Transverse colon (tissue), 4 donors: ENCODE data around the gene GPC6. TPM values are rescaled to one million over a fixed set of nuclear protein-coding genes. Genes with fewer than 3 reads are reported as not detected.

ENCODE experiments used
- DNase-seq: peaks from one replicate; pipeline ENCODE4 v3.0.0-alpha.2; 2019
- H3K27ac ChIP-seq, 4 donors: fragments of 200-600 bp; sonication (generic); 2 replicates each; pipeline ENCODE4 v1.5.1; 2016 to 2018; ENCODE audit warnings: inconsistent platforms in 4 of 4
- H3K27me3 ChIP-seq: fragments of 200-600 bp; sonication (generic); 2 replicates; pipeline ENCODE4 v1.5.1; 2017; ENCODE audit warnings: inconsistent platforms
- H3K36me3 ChIP-seq, 4 donors: fragments of 200-600 bp; sonication (generic); 2 replicates each; pipeline ENCODE4 v1.5.1; 2017 to 2019; ENCODE audit warnings: inconsistent platforms in 4 of 4
- H3K4me1 ChIP-seq, 4 donors: fragments of 200-600 bp; sonication (generic); 2 replicates each; pipeline ENCODE4 v1.5.1; 2017 to 2020; ENCODE audit warnings: inconsistent platforms in 4 of 4
- H3K4me3 ChIP-seq, 4 donors: fragments of 200-600 bp; sonication (generic); 1 replicate in 1 of 4; 2 replicates in 3 of 4; pipeline versions ENCODE4 v1.5.1 to v1.6.1; 2017 to 2019; ENCODE audit warnings: inconsistent platforms in 4 of 4
- H3K9me3 ChIP-seq, 2 donors: fragments of 200-600 bp; sonication (generic); 2 replicates each; pipeline ENCODE4 v1.5.1; 2017 to 2019; ENCODE audit warnings: inconsistent platforms in 2 of 2
- CTCF ChIP-seq, 5 experiments: fragments of 200-600 bp in 3 of 5; fragments of 450-650 bp in 2 of 5; sonication (generic) in 3 of 5; IDR thresholded peaks; 1 replicate in 2 of 5; 2 replicates in 3 of 5; pipeline ENCODE4 v1.5.1; 2016 to 2017; ENCODE audit warnings: antibody characterized with exemption in 5 of 5, inconsistent platforms in 3 of 5, mild to moderate bottlenecking in 2 of 5, moderate library complexity in 1 of 5
- EP300 ChIP-seq: sonication (generic); formaldehyde crosslinking; IDR thresholded peaks from one replicate; pipeline ENCODE4 v1.6.1; 2017; ENCODE audit warnings: antibody characterized with exemption, low read depth
- POLR2A ChIP-seq: fragments of 450-650 bp; IDR thresholded peaks from one replicate; pipeline ENCODE4 v1.6.1; 2016; ENCODE audit warnings: antibody characterized with exemption, mild to moderate bottlenecking, moderate library complexity
- POLR2AphosphoS5 ChIP-seq, 3 donors: sonication (generic); formaldehyde crosslinking; IDR thresholded peaks; one replicate each; pipeline ENCODE4 v1.6.1; 2016; ENCODE audit warnings: antibody characterized with exemption in 3 of 3
- WGBS, 2 donors: methylation state at CpG; one replicate each; pipeline ENCODE4 v1.1.5; 2018; ENCODE audit warnings: low coverage in 1 of 2; 5-methylcytosine and 5-hydroxymethylcytosine counted together
- in situ Hi-C, 4 donors: fragments of 200-750 bp; cut with MboI; loops; one replicate each; pipeline versions ENCODE4 v1.15.0 to v1.15.1; 2017; ENCODE audit warnings: low sequenced_read_pairs in 3 of 4, low pct_ligation_motif_present in 1 of 4, low pct_unique_long_range_greater_than_20kb in 1 of 4
- intact Hi-C: fragments of 100-400 bp; cut with DNase I; formaldehyde crosslinking; loops from one replicate; pipeline ENCODE4 v1.15.1; 2023; ENCODE audit warnings: low total_unique reads
- total RNA-seq, 4 donors: library from RNA; depleted of rRNA; stranded (reverse); fragments of >200 nt; gene quantifications; one replicate each; pipeline ENCODE4 v1.1.0, GENCODE V29; 2016

The GPC6 gene
- total RNA-seq, 4 donors from 2014 or later = 0.75 to 5.7 (median 4.0) TPM

GRCh38 chr13:94369972-94370436, 1143.4 kb downstream of the GPC6 start:
- Histone ChIP-seq H3K4me3 (no peak overlapping the region), H3K36me3 (no peaks in the 10 kb centered on the region), H3K4me1 (no peaks in the 10 kb centered on the region), H3K27ac (peak overlapping the region in 3 of 4 donors; percentile 16 to 37 (median 21)), H3K27me3 (no peaks in the 10 kb centered on the region), H3K9me3 (no peaks in the 10 kb centered on the region)
- in situ Hi-C loops = loop anchor here in 1 of 4 donors (25.0 kb wide), 1 partner anchor 1133 kb away; the partner anchor contains the start of gene GPC6
- peak; percentile 7 for DNase-seq
- WGBS, 2 donors = 69 to 80% methylated on average over 1 of the region's 1 CpG
- intact Hi-C loops = no loop called here
- TF ChIP-seq EP300 (no peak), POLR2AphosphoS5 (IDR thresholded peaks at IDR 0.05) (peak; percentile 24 to 41 (median 25)), CTCF (IDR thresholded peaks at IDR 0.05) (no peak), POLR2A (no peak)

- Histone ChIP-seq H3K4me1 (no peaks in the 10 kb centered on the region), H3K4me3 (no peak overlapping the region), H3K36me3 (no peaks in the 10 kb centered on the region), H3K27me3 (no peaks in the 10 kb centered on the region), H3K27ac (no peak overlapping the region), H3K9me3 (no peaks in the 10 kb centered on the region)
- no peak for DNase-seq
- intact Hi-C loops = no loop called here
- WGBS, 2 donors = 83 to 97% methylated on average over 3 of the region's 3 CpGs
- no peak for TF ChIP-seq EP300
- no peak for TF ChIP-seq CTCF (IDR thresholded peaks at IDR 0.05)
- no peak for TF ChIP-seq POLR2A
- no peak for TF ChIP-seq POLR2AphosphoS5 (IDR thresholded peaks at IDR 0.05)
- in situ Hi-C loops = loop anchor here in 1 of 4 donors (25.0 kb wide), 1 partner anchor 1135 kb away; the partner anchor contains the start of gene GPC6
These were observed 1145.2 kb downstream of the GPC6 start for GRCh38 chr13:94371855-94372254.

- in situ Hi-C loops = no loop called here
These were observed 1155.9 kb downstream of the GPC6 start for GRCh38 chr13:94382517-94382916.

GRCh38 chr13:94382960-94383359, 1156.4 kb downstream of the GPC6 start:
- in situ Hi-C loops (no loop called here), intact Hi-C loops (no loop called here)
- no peaks in the 10 kb centered on the region for H3K36me3 ChIP-seq
- no peaks in the 10 kb centered on the region for H3K4me1 ChIP-seq
- no peak overlapping the region for H3K4me3 ChIP-seq
- WGBS, 2 donors = 59 to 70% methylated on average over 3 to 5 of the region's 5 CpGs
- H3K9me3 ChIP-seq = no peaks in the 10 kb centered on the region
- H3K27ac ChIP-seq = no peak overlapping the region
- H3K27me3 ChIP-seq = no peaks in the 10 kb centered on the region
- DNase-seq = no peak
- TF ChIP-seq CTCF (IDR thresholded peaks at IDR 0.05) (no peak), EP300 (no peak), POLR2AphosphoS5 (IDR thresholded peaks at IDR 0.05) (no peak), POLR2A (no peak)

More at GRCh38 chr13:94382517-94382916, 1155.9 kb downstream of the GPC6 start:
- WGBS, 2 donors = 83 to 86% methylated on average over 3 of the region's 3 CpGs
- Histone ChIP-seq H3K36me3 (no peaks in the 10 kb centered on the region), H3K4me1 (no peaks in the 10 kb centered on the region), H3K4me3 (no peak overlapping the region), H3K27me3 (no peaks in the 10 kb centered on the region), H3K27ac (no peak overlapping the region), H3K9me3 (no peaks in the 10 kb centered on the region)
- intact Hi-C loops = no loop called here
- DNase-seq = no peak
- TF ChIP-seq EP300 (no peak), POLR2A (no peak), CTCF (IDR thresholded peaks at IDR 0.05) (no peak), POLR2AphosphoS5 (IDR thresholded peaks at IDR 0.05) (no peak)
